T47D (cell line): ENCODE data around the gene FAM9C.

Experiments used
- DNase-seq, 2 experiments: peaks; one replicate each; pipeline versions ENCODE4 v3.0.0 to v3.0.0-alpha.2; 2011 to 2012; ENCODE audit warnings: low read depth in 1 of 2, low spot score in 1 of 2
- JUND ChIP-seq: IDR thresholded peaks from 2 replicates; pipeline ENCODE4 v1.6.1; 2012; ENCODE audit warnings: low read depth
- in situ Hi-C: cut with HindIII; loops from 2 replicates; pipeline ENCODE4 v1.10.0; 2016; ENCODE audit warnings: low sequenced_read_pairs, low pct_unique_long_range_greater_than_20kb

Gene FAM9C

GRCh38 chrX:13082206-13083065 is 38.0 kb upstream of the FAM9C start:
- TF ChIP-seq JUND: no peak
- in situ Hi-C loops: no loop called here
- no peak for DNase-seq

- in situ Hi-C loops: no loop called here
- no peak for TF ChIP-seq JUND
- no peak for DNase-seq
Measured at GRCh38 chrX:13081395-13082205, 37.2 kb upstream of the FAM9C start.

- no peak for DNase-seq
- TF ChIP-seq JUND: no peak
- in situ Hi-C loops: no loop called here
Measured at GRCh38 chrX:13080128-13080795, 35.8 kb upstream of the FAM9C start.

DNA sequence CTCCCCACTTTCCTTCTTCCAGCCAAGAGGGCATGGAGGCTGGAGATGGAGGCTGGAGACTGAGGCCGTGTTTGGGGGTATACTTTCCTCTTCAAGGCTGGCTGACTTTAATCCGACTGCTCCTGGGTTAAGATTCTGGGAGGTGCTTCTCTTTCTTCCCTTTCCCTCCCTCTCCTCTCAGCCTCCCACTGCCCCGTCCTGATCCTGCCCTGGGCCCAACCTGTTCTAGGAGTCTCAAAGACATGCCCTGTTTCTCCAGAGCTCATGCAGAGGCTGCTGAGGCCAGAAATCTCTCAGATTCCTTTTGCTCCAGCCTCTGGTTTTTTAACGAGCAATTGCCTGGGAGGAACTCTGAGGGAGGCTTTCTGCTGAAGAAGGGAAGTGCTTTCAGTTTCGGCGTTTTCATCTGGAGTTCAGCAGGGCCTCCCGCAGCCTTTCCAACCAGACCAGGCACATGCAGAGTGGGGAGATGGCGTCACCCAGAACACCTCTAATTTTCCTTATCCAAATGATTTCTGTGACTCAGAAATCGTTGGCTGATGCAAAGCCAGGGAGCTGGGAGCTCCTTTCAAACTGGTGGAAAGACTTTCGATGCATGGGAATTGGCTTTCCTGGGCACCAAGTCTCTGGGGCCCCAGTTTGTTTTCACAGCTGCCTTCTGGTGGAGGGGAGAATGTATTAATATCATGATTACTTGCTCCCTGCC is 34.5 kb upstream of the FAM9C start:
- in situ Hi-C loops: no loop called here
- TF ChIP-seq JUND: no peak
- DNase-seq: no peak

GRCh38 chrX:13077168-13077567 is 32.7 kb upstream of the FAM9C start:
- DNase-seq: no peak
- no peak for TF ChIP-seq JUND
- in situ Hi-C loops: no loop called here

GRCh38 chrX:13076176-13076961 is 31.9 kb upstream of the FAM9C start:
- DNase-seq: no peak
- TF ChIP-seq JUND: no peak
- in situ Hi-C loops: no loop called here

GRCh38 chrX:13074297-13075262 is 30.2 kb upstream of the FAM9C start:
- in situ Hi-C loops: no loop called here
- no peak for TF ChIP-seq JUND
- no peak for DNase-seq

- TF ChIP-seq JUND: no peak
- no peak for DNase-seq
- in situ Hi-C loops: no loop called here
Measured at GRCh38 chrX:13069771-13070416, 25.5 kb upstream of the FAM9C start.

DNA sequence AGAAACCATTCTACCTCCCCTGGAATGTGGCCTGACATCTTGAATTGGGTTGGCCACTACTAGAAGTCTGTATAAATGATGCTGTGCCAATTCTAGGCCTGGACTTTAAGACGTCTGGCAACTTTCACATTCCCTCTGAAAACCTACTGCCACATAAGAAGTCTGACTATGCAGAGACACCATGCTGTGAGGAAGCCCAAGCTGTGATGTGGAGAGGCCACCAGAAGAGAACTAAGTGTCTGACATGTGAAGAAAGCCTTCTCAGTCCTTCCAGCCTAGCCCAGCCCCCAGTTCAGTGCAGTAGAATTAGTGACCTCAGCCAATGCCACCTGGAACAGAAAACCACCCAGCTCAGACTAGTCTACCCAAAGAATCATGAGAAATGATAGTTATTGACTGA is 24.2 kb upstream of the FAM9C start:
- no peak for TF ChIP-seq JUND
- in situ Hi-C loops: no loop called here
- no peak for DNase-seq

- DNase-seq: no peak
- in situ Hi-C loops: no loop called here
- TF ChIP-seq JUND: no peak
Measured at GRCh38 chrX:13067773-13068172, 23.4 kb upstream of the FAM9C start.
